ENCODE results near the gene KRTAP10-9. TPM values are rescaled to one million over a fixed set of nuclear protein-coding genes. Genes with fewer than 3 reads are reported as not detected.

Gene KRTAP10-9
- polyA plus RNA-seq, 1 donor (not counting 4 experiments of a cell fraction or from before 2014, with no cell fraction given): not detected

DNA sequence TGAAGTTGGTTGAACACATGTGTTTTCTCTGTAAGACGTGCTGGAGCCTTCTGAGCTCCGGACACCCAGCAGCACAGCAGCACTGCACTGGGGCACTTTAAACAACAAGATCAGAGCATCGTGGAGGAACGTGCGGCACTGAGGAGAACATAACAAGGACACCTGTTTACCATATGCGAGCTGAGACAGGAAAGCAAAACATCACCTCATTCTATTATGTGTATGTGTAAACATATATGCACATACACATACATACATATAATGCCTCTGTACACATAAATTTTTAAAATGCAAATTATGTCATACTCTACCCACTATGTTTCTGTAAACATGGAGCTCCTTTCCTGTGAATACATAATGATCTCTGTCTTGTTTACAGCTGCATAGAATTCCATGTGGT lies 31.4 kb upstream of the KRTAP10-9 start:
- Histone ChIP-seq H3K4me1 (ENCODE audit: control insufficient read depth, extremely low read depth, insufficient read depth, low read length) (peaks cover 7% of the 10 kb centered on the region), H3K4me2 (ENCODE audit: control insufficient read depth, extremely low read depth, insufficient read depth, low read depth, low read length) (no peak overlapping the region), H3K9ac (ENCODE audit: control insufficient read depth, extremely low read depth, insufficient read depth, low read length) (no peak overlapping the region), H2AFZ (ENCODE audit: control insufficient read depth, low read length) (no peak overlapping the region), H3K9me3 (ENCODE audit: control insufficient read depth, low read depth, low read length) (no peaks in the 10 kb centered on the region), H3K36me3 (ENCODE audit: control insufficient read depth in 2 of 2, extremely low read depth in 1 of 2, insufficient read depth in 2 of 2, low read length in 2 of 2) (no peaks in the 10 kb centered on the region), H3K79me2 (ENCODE audit: control insufficient read depth, insufficient read depth, low read length) (no peaks in the 10 kb centered on the region), H3K4me3 (ENCODE audit: control insufficient read depth in 2 of 3, extremely low read depth in 1 of 3, insufficient read depth in 2 of 3, low read depth in 1 of 3, low read length in 3 of 3) (no peak overlapping the region), H3K27me3 (ENCODE audit: control insufficient read depth, extremely low read depth, insufficient read depth, low read length) (no peaks in the 10 kb centered on the region), H3K9me1 (ENCODE audit: control insufficient read depth, extremely low read depth, insufficient read depth, low read length) (no peaks in the 10 kb centered on the region), H3K27ac (ENCODE audit: control insufficient read depth, insufficient read depth, low read length) (no peak overlapping the region), H4K20me1 (ENCODE audit: control insufficient read depth, extremely low read depth, insufficient read depth, low read length) (no peaks in the 10 kb centered on the region)
- FAIRE-seq (no peak), DNase-seq (ENCODE audit: low read depth, low spot score) (no peak)
- dilution Hi-C loops (cut with MboI; ENCODE audit: extremely low pct_ligation_motif_present, low sequenced_read_pairs): no loop called here
- TF ChIP-seq, protein P1, sequence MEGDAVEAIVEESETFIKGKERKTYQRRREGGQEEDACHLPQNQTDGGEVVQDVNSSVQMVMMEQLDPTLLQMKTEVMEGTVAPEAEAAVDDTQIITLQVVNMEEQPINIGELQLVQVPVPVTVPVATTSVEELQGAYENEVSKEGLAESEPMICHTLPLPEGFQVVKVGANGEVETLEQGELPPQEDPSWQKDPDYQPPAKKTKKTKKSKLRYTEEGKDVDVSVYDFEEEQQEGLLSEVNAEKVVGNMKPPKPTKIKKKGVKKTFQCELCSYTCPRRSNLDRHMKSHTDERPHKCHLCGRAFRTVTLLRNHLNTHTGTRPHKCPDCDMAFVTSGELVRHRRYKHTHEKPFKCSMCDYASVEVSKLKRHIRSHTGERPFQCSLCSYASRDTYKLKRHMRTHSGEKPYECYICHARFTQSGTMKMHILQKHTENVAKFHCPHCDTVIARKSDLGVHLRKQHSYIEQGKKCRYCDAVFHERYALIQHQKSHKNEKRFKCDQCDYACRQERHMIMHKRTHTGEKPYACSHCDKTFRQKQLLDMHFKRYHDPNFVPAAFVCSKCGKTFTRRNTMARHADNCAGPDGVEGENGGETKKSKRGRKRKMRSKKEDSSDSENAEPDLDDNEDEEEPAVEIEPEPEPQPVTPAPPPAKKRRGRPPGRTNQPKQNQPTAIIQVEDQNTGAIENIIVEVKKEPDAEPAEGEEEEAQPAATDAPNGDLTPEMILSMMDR (optimal IDR thresholded peaks at IDR 0.05 in 1 of 3, IDR thresholded peaks at IDR 0.05 in 1 of 3, conservative IDR thresholded peaks at IDR 0.05 in 1 of 3; ENCODE audit: extremely low read depth in 1 of 3, insufficient read depth in 2 of 3, low read length in 3 of 3): no peak
- no peak for TF ChIP-seq EZH2 (IDR thresholded peaks at IDR 0.05; ENCODE audit: low read length)

DNA sequence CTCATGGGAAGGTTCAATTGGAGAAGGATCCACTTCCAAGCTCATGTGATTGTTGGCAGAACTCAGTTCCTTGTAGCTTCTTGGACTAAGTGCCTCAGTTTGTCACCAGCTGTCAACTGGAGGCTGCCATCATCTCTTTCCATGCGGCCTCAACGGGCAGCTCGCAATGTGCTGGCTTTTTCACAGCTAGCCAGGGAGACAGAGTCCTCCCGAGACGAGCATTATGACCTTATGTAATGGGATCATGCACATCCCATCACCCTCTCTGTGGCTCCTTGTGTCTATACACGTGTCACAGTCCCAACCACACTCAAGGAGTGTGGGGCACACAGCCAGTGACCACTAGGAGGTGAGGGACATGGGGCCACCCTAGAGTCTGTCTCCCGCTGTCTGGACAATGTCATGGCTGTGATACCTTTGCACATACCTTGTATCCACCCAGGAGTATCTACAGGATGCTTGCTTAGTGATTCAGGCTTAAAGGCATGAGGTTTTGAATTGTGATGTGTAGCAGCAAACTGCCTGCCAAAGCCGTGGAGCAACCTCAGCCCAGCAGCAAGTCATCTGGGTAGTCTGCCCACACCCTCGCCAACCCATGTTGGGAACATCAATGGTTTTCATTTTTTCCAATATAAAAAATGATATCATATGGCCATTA lies 30.7 kb upstream of the KRTAP10-9 start:
- Histone ChIP-seq H3K79me2 (ENCODE audit: control insufficient read depth, insufficient read depth, low read length) (no peaks in the 10 kb centered on the region), H3K9me3 (ENCODE audit: control insufficient read depth, low read depth, low read length) (no peaks in the 10 kb centered on the region), H3K4me1 (ENCODE audit: control insufficient read depth, extremely low read depth, insufficient read depth, low read length) (peaks cover 7% of the 10 kb centered on the region), H3K9ac (ENCODE audit: control insufficient read depth, extremely low read depth, insufficient read depth, low read length) (no peak overlapping the region), H3K4me3 (ENCODE audit: control insufficient read depth in 2 of 3, extremely low read depth in 1 of 3, insufficient read depth in 2 of 3, low read depth in 1 of 3, low read length in 3 of 3) (no peak overlapping the region), H3K9me1 (ENCODE audit: control insufficient read depth, extremely low read depth, insufficient read depth, low read length) (no peaks in the 10 kb centered on the region), H3K27me3 (ENCODE audit: control insufficient read depth, extremely low read depth, insufficient read depth, low read length) (no peaks in the 10 kb centered on the region), H3K27ac (ENCODE audit: control insufficient read depth, insufficient read depth, low read length) (no peak overlapping the region), H2AFZ (ENCODE audit: control insufficient read depth, low read length) (no peak overlapping the region), H4K20me1 (ENCODE audit: control insufficient read depth, extremely low read depth, insufficient read depth, low read length) (no peaks in the 10 kb centered on the region), H3K36me3 (ENCODE audit: control insufficient read depth in 2 of 2, extremely low read depth in 1 of 2, insufficient read depth in 2 of 2, low read length in 2 of 2) (no peaks in the 10 kb centered on the region), H3K4me2 (ENCODE audit: control insufficient read depth, extremely low read depth, insufficient read depth, low read depth, low read length) (no peak overlapping the region)
- dilution Hi-C loops (cut with MboI; ENCODE audit: extremely low pct_ligation_motif_present, low sequenced_read_pairs): no loop called here
- TF ChIP-seq, protein P1 (optimal IDR thresholded peaks at IDR 0.05 in 1 of 3, IDR thresholded peaks at IDR 0.05 in 1 of 3, conservative IDR thresholded peaks at IDR 0.05 in 1 of 3; ENCODE audit: extremely low read depth in 1 of 3, insufficient read depth in 2 of 3, low read length in 3 of 3): no peak
- no peak for TF ChIP-seq EZH2 (IDR thresholded peaks at IDR 0.05; ENCODE audit: low read length)
- DNase-seq (ENCODE audit: low read depth, low spot score): no peak
- peak; percentile 74 for FAIRE-seq
